NCI-H345 (cell line): ENCODE results near the gene SLC13A1.
"Not testable (repeated sequence)": the region's sequence is repeated elsewhere in the genome, so short reads cannot be mapped to it uniquely, and the experiment has no call there.

Experiments
- DNase-seq: peaks from one replicate; lab custom pipeline; 2025; lab: John Stamatoyannopoulos, UW

SLC13A1 gene

DNA sequence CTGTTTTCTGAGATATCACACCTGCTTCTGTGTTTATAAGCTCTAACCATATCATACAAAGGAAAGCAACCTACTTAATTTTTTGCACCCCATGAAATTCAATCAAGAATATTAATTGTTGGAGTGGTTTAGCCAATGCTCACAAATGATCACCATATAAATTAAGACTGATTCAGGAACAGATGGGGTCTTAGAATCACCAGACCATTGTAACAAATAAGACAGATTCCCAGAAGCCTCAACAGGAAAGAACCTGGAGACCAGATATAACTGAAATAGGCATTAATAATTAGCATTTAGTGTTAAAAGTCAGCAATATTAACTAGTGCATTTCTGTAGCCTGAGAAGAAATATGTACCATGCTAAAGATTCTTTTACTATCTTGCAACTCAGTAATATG, 73.6 kb downstream of the SLC13A1 start:
- no peak for DNase-seq

DNA sequence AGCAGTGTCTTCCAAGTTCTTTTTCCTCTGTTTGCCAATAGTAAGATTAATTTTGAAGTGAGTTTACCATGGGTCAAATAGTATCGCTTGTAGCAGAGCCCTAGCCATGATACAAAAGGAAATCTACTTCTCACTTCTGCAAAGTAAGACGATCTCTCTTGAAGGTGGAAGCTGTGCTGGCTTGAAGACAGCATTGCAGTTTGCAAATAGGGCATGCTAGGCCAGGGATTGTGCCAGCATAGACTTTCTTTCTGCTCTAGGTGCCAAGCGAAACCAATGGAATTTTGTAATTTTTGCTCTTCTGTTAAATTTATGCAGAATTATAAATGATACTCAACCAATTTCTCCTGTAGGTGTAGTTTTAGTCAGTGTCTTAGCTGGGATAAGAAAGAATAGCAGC, 74.5 kb downstream of the SLC13A1 start:
- DNase-seq = no peak

DNA sequence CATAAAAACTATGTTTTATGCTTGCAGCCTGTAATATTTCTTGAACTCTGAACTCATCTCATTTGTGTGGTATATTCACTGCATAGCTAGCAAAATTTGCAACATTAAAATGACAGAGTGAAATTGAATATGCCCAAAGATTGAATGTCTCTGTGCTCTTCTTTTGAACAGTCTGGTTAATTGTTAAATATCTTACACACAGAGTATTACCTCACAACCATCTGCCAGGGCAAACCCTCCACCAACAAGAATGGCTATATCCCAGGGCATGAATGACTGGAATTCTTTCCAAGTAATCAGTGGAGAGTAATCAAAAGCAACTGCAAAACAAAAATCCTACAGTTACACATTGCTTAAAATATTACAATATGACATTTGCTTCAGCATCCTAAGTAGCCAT, 76.9 kb downstream of the SLC13A1 start:
- DNase-seq = no peak

DNA sequence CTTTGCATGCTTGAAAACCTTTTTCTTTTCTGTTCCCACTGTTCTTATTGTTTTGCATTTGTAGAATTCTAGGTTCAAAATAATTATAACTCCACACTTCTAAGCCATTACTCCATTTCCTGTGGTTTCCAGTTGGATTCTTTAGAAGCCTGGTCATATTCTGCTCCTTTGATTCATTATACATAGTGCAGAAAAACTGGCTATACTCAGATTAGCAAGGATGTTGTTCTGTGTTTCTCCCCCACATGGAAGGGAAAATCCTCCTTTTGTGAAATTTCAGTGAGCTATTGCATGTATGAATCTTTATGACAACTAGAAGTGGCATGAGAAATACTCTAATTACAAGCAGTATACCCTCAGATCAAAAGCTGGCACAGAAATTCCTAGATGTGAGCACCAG, 79.5 kb downstream of the SLC13A1 start:
- DNase-seq = no peak

DNA sequence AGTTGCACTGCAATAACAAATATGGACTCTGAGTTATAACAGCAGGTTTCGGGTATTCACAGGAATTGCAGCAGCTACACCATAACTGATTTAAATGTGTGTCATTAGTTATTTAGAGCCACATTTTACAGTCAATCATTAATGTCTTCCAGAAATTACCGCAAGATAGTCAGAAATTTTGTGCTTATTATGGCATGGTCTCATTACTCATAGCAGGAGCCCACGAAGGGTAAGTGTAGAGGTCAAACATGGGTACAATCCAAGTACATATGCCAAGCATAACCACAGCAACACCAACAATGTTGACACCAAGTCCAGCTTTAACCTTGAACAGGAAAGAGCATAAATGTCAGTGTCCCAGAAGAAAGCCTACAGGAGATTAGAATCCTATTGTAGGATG, 84.4 kb downstream of the SLC13A1 start:
- no peak for DNase-seq

DNA sequence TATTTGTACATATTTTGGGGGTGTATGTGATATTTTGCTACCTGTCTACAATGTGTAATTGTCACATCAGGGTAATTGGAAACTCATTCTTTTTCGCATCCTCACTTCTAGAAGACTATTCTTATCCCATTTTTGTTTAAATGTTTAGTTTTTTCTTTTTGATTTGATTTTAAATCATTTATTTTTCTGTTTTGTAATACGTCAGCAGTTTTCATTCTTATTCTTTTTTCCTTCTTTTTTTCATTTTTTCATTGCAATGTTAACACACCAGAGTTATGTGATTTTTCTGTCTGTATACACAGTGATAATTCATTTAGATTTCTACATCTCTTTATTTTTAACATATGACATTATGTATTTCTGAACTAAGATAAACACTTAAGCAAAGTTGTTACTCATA, 85.5 kb downstream of the SLC13A1 start:
- DNase-seq = no peak

DNA sequence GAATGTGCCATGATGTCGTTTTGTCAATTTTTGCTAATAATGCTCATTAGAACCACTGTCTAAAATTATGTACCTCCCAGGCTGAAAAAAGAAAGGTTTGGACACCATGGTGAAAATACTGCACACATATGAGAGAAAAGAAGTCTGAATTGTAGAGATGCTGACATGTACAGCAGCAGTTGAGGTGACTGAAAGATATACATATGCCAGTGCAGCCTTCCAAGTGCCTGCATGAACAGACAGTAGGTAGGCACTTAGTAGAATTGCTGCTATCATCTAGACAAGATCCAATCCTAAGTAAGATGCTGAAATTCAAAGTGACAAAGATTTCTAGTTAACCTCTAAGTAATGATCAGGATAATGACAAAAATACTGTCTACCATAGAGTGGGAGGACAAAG, 86.9 kb downstream of the SLC13A1 start:
- DNase-seq = no peak

DNA sequence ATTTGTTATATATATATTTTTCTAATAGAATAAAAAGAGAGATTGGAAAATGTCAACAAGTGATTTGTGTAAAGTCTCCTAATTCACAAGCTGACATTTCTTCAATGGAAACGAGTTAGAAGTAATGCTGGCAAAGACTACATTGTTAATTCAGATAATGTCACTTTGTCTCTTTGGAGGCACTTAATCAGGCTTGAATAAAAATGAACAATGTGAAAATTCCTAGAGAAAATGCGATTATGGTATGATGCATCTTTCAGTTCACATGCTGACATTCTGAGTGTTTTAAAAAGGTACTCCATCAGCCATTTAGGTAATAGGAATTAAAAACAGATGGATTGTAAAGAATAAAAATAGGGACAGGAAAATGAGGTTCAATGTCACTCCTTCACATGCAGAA, 100.1 kb downstream of the SLC13A1 start:
- DNase-seq = no peak

DNA sequence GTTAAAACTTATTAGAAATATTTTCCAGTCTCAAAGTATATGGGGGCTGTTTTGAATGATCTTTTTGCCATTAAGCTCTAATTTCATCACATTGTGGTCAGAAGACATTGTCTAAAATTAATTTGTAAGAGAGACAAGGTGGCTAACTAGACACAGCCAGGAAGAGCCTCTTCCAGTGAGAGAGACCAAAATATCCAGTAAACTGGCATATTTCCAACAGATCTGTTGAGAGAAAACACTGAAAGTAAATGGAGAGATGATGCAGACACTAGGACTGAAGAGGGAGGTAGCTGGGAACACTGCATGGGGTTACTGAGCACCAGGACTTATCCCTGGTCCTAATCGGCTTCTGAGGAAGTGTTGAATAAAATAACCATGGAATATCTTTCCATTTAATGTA, 102.8 kb downstream of the SLC13A1 start:
- DNase-seq = peak; percentile 61

DNA sequence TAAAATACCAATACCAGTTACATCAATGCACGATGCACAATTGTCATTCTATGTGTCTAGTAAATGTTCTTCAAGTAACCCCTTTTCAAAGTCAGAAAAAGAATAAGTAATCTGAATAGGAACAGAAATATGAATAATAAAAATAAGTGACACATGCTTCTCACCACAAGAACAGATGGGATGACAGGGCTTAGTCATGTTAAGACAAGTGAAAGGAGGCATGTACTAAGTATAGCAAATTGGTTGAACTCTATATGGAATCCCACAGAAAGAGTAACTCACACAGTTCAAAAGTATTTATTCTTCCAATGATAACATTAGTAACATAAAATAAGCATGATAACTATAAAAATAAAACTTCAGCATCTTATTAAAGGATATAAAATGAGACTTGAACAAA, 103.3 kb downstream of the SLC13A1 start:
- no peak for DNase-seq

DNA sequence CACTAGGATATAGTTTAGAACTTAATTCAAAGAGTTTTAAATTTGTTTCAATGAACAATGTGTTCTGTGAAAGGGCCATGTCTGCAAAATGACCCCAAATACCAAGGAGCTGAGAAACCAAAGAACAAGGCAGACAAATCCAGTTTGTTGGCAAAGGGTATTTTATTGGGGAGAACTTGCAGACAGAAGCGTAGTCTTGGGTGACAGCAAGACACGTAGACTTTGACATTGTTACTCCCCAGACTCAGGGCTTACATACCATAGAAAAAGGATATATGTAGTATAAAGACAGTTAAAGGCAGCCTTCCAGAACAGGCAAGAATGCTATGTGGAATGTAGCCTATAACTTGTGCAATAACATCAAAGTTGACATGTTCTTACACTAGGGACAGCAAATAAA, 109.3 kb downstream of the SLC13A1 start:
- DNase-seq = no peak

DNA sequence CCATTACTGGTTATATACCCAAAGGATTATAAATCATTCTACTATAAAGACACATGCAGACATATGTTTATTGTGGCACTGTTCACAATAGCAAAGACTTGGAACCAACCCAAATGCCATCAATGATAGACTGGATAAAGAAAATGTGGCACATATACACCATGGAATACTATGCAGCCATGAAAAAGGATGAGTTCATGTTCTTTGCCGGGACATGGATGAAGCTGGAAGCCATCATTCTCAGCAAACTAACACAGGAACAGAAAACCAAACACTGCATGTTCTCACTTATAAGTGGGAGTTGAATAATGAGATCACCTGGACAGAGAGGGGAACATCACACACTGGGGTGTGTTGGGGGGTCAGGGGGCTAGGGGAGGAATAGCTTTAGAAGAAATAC, 112.9 kb downstream of the SLC13A1 start:
- not testable (repeated sequence) for DNase-seq

DNA sequence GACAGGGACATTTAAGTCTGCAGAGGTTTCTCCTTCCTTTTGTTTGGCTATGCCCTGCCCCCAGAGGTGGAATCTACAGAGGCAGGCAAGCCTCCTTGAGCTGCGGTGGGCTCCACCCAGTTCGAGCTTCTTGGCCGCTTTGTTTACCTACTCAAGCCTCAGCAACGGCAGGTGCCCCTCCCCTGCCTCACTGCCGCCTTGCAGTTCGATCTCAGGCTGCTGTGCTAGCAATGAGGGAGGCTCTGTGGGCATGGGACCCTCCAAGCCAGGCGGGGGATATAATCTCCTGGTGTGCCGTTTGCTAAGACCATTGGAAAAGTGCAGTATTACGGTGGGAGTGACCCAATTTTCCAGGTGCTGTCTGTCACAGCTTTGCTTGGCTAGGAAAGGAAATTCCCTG, 114.9 kb downstream of the SLC13A1 start:
- not testable (repeated sequence) for DNase-seq

DNA sequence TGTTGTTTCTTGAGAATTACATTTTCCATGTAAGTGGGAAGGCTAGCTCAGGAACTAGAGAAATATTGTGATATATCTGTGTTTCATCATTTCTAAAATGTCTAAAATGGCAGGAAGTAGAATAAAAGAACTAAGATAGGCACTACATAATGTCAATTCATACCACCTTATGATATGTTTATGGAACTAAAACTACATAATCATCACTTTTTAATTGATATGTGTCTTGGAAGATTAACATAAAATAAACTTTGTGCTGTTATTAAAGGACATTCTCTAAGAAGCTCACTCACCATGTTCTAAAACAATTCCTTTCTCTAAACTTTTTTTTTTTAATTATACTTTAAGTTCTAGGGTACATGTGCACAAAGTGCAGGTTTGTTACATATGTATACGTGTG, 120.7 kb downstream of the SLC13A1 start:
- no peak for DNase-seq

DNA sequence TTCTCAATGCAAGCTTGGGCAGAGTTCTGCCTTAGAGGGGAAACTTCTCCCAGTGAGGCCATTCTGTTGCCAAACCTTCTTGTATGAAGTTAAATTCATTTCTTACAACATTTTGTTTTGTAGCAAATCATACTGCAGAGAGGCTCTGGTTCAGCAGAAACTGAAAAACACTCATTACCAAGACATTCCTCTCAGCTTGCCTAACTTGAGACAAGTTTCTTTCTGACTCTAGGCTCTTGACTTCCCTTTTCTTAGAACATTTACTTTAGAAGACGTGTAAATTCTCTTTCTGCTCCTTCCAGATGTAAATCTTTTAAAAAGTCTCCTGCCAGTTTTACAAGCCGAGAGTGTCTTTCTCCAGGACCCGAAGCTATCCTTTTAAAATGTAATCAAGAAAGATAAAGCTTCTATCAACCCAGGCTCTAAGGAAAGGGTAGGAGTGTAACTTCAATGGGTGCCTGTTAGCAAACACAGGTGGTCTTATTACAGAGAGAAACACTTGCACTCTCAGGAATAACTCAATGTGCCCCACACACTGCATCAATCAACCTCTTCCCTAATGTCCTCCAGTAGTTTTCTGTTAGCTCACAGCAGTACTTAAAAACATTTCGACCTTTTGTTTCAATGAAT, 123.8 kb downstream of the SLC13A1 start:
- no peak for DNase-seq

DNA sequence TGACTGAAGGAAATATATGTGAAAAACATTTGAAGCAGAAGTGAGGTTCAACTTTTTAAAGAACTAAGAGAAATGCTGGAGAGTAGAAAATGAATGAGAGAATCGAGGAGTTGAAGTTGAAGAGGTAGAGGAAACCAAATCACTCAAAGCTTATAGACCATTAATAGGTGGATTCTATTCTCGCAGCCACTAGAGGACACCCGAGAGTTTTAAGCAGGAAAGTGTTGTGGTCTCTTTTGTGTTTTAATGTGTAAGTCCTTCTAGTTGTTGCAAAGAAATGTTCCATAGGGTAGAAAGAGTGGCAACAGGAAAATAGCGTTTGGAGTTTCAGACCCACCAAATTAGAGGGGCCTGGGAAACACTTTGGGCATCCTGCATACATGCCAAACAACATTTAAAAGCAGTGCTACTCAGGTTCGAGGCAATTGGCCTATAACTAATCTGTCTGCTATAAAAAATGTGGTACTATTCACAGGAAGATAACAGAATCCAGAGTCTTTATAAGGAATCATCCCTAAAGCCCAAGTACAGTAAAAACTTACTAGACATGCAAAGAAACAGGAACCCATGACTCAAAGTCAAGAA, 129.0 kb downstream of the SLC13A1 start:
- no peak for DNase-seq

DNA sequence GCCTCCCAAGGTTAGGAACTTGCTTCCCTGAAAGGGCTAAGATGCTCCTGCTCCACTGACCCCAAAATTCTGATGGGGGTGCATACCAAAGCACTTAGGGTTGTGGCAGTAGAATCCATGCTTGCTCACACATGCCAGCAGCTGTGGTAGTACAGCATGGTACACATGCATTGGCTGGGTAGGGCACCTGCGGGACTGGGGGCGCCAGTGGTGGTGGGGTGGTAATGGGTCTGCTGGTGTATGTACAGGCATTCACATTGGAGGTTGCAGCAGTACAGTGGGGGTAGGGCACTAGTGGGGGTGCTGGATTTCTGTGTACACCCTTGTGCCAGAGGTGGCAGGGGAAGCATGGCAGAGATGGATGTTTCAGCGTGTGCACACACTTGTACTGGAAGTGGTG, 132.0 kb downstream of the SLC13A1 start:
- no peak for DNase-seq
